ENCODE data around the gene ACOT13.

- TF ChIP-seq REST (IDR thresholded peaks at IDR 0.05; ENCODE audit: low read depth) (no peak), CEBPB (IDR thresholded peaks at IDR 0.05) (no peak), RAD21 (IDR thresholded peaks at IDR 0.05; ENCODE audit: low read depth) (no peak), TCF12 (IDR thresholded peaks at IDR 0.05; ENCODE audit: low read depth) (no peak), TAF1 (IDR thresholded peaks at IDR 0.05; ENCODE audit: low read depth) (no peak), MAX (IDR thresholded peaks at IDR 0.05) (no peak), EP300 (IDR thresholded peaks at IDR 0.05; ENCODE audit: borderline replicate concordance) (no peak), EGR1 (IDR thresholded peaks at IDR 0.05) (no peak), FOXM1 (IDR thresholded peaks at IDR 0.05; ENCODE audit: borderline replicate concordance, low read depth) (no peak), USF1 (IDR thresholded peaks at IDR 0.05) (no peak), NFIC (IDR thresholded peaks at IDR 0.05) (no peak), TEAD4 (IDR thresholded peaks at IDR 0.05) (no peak)
These were observed 6.8 kb upstream of the ACOT13 start for GRCh38 chr6:24660105-24660504.

Measured in Ishikawa (cell line).